ENCODE data around the gene CEP85L. TPM values are rescaled to one million over a fixed set of nuclear protein-coding genes. Genes with fewer than 3 reads are reported as not detected.

Gene CEP85L
- total and polyA plus RNA-seq, 2 of the 13 experiments (the other 11 are each of a cell fraction or from before 2014, with no cell fraction given) = 0.44 to 1.7 TPM

GRCh38 chr6:118419448-118420394 lies 231.7 kb downstream of the CEP85L start:
- BruUV-seq (replicated peaks) = no TSS peak
- TF ChIP-seq MAFK (conservative IDR thresholded peaks at IDR 0.05 in 1 of 2, IDR thresholded peaks at IDR 0.05 in 1 of 2; ENCODE audit: low read length in 2 of 2) = peak; percentile 94 to 96
- no peak for TF ChIP-seq POLR2AphosphoS2 (IDR thresholded peaks at IDR 0.05; ENCODE audit: low read depth, low read length)
- peak; percentile 94 for TF ChIP-seq MAFF (IDR thresholded peaks at IDR 0.05; ENCODE audit: low read depth, low read length)
- no peak for DNase-seq (ENCODE audit: low spot score)
- Histone ChIP-seq H4K20me1 (ENCODE audit: insufficient read depth, low read length) (no peaks in the 10 kb centered on the region), H3K4me3 (replicated peaks in 1 of 3; ENCODE audit: insufficient read depth in 1 of 3, low read depth in 2 of 3, low read length in 3 of 3) (no peak overlapping the region), H3K4me1 (ENCODE audit: insufficient read depth, low read length) (no peaks in the 10 kb centered on the region), H3K27ac (ENCODE audit: extremely low read length, insufficient read depth, low read length) (no peak overlapping the region), H3K36me3 (replicated peaks in 1 of 2; ENCODE audit: control insufficient read depth in 1 of 2, insufficient read depth in 2 of 2, low read length in 2 of 2) (no peaks in the 10 kb centered on the region), H3K9me3 (ENCODE audit: low read length) (no peaks in the 10 kb centered on the region), H3K79me2 (ENCODE audit: insufficient read depth, low read length) (no peaks in the 10 kb centered on the region), H2AFZ (ENCODE audit: low read length) (no peak overlapping the region), H3K4me2 (ENCODE audit: low read depth, low read length) (no peak overlapping the region), H3K27me3 (ENCODE audit: control insufficient read depth in 1 of 2, insufficient read depth in 2 of 2, low read length in 2 of 2) (no peaks in the 10 kb centered on the region), H3K9ac (ENCODE audit: insufficient read depth, low read depth, low read length) (no peak overlapping the region)
- ChIA-PET CTCF (ENCODE audit: low intra/inter-chr PET ratio, low total read pairs) (no interaction called here), POLR2A (interaction anchor here (1.2 kb wide), 1 partner anchor 444 kb away, joined by 3 read pairs; no protein-coding TSS in a partner anchor)
- no peak for ATAC-seq
- intact Hi-C loops (cut with micrococcal nuclease; ENCODE audit: unreplicated experiment) (no loop called here), in situ Hi-C loops (cut with HindIII; ENCODE audit: extremely low pct_ligation_motif_present, low pct_unique_long_range_greater_than_20kb) (no loop called here)
- no peak for FAIRE-seq

Other genes starting within 250 kb of the CEP85L start
- gene PLN, start 103.3 kb downstream of the CEP85L start, total RNA-seq (2016; rRNA removed; fragmentation: Illumina TruSeq; extraction: Trizol) = not detected in 2 replicates
- gene PLN, start 103.3 kb downstream of the CEP85L start, polyA plus RNA-seq (2011; rRNA removed) = not detected in 2 replicates
- gene ASF1A, start 242.6 kb upstream of the CEP85L start, total RNA-seq (2016; rRNA removed; fragmentation: Illumina TruSeq; extraction: Trizol) = 49.9 and 85.2 TPM in 2 replicates
- gene ASF1A, start 242.6 kb upstream of the CEP85L start, polyA plus RNA-seq (2011; rRNA removed) = 10.3 and 14.5 TPM in 2 replicates

All from HepG2 (cell line).